Measurements from ENCODE around the gene NFATC1. TPM values are rescaled to one million over a fixed set of nuclear protein-coding genes. Genes with fewer than 3 reads are reported as not detected.

The NFATC1 gene
- total RNA-seq, 4 donors from 2014 or later: 14.0 to 22.4 (median 15.0) TPM

DNA sequence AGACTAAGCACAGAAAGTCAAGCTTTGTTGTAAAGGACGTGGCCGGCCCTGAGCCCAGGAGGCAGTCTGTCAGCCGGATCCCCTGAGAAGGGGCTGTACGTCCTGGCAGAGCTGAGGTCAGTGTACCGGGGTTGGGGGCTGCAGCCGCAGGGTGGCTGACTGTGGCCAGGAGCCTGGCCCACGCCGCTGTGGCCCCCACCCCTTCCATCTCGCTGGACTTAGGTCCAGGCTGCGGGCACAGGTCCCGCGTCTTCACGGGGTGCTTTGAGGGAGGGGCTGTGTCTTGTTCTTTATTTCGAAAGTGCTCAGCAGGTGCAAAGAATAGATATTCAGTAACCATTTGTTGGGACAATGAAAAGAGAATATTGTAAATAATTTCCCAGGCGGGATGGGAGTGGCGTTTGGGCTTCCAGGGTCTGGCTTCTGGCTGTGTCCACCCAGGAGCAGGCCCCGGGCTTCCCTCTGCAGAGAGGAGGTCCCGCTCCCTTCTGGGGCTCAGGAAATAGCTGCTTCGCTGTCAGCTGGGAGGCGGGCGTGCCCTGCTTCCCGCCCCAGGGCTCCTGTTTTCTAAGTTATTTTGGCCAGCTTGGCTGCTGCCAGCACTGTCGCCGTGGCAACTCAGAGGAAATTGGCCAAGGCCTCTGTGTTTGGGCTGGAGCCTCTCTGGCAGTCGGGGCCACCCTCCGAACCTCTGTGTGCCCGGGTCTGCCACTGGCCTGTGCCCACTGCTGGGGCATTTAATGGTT lies 7.4 kb downstream of the NFATC1 start:
- DNase-seq (ENCODE audit: low spot score in 2 of 2): peak; percentile 74 to 95
- 14 to 17% methylated on average over 25 to 27 of the region's 27 CpGs for WGBS, 2 donors
- no peak for TF ChIP-seq POLR2A (IDR thresholded peaks at IDR 0.05)
- TF ChIP-seq, protein P1, sequence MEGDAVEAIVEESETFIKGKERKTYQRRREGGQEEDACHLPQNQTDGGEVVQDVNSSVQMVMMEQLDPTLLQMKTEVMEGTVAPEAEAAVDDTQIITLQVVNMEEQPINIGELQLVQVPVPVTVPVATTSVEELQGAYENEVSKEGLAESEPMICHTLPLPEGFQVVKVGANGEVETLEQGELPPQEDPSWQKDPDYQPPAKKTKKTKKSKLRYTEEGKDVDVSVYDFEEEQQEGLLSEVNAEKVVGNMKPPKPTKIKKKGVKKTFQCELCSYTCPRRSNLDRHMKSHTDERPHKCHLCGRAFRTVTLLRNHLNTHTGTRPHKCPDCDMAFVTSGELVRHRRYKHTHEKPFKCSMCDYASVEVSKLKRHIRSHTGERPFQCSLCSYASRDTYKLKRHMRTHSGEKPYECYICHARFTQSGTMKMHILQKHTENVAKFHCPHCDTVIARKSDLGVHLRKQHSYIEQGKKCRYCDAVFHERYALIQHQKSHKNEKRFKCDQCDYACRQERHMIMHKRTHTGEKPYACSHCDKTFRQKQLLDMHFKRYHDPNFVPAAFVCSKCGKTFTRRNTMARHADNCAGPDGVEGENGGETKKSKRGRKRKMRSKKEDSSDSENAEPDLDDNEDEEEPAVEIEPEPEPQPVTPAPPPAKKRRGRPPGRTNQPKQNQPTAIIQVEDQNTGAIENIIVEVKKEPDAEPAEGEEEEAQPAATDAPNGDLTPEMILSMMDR (IDR thresholded peaks at IDR 0.05): no peak
- intact Hi-C loops (cut with DNase I; ENCODE audit: low total_unique reads): no loop called here
- no peak overlapping the region for H3K4me3 ChIP-seq (ENCODE audit: low read depth, poor library complexity, severe bottlenecking)

DNA sequence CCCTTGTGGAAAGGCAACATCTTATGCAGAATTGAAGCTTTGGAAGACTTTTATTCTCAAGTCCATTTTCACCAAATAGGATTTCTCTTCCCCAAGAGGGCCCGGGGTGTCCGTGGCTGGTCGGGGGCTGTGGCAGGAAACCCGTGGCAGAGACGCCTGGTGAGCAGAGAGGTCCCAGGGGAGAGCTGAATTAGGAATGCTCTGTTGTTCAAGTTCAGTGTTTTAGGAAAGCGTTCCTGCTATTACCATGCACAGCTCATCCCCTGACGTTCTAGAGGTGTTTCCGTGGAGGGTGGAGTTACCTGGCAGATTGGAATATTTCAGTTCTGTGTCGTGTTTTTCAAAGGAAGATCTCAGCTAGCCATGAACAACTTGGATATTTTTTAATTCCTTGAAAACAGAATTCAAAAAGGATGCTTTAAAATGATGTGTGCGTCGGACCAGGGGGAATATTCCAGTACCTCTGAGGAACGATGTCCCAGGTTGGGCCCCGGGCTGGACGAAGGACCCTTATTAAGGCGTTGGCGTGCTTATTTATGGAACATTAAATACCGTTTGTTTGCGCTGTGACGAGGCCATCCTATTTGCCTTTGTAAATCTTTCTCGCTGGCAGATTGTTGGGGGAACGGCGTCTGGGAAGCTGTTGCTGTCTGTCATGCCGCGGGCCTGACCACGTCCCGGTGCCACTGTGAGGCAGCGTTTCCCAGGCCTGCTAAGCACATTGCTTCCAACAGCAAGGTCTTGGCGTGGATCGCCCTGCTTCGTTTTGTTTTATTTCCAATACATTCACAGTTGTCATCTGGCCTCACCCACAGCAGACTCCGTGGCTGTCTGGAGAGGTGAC lies 8.2 kb downstream of the NFATC1 start:
- WGBS, 2 donors: 39 to 47% methylated on average over 31 of the region's 31 CpGs
- intact Hi-C loops (cut with DNase I; ENCODE audit: low total_unique reads): no loop called here
- TF ChIP-seq, protein P1 (IDR thresholded peaks at IDR 0.05): no peak
- TF ChIP-seq POLR2A (IDR thresholded peaks at IDR 0.05): no peak
- no peak overlapping the region for H3K4me3 ChIP-seq (ENCODE audit: low read depth, poor library complexity, severe bottlenecking)
- no peak for DNase-seq (ENCODE audit: low spot score in 2 of 2)

DNA sequence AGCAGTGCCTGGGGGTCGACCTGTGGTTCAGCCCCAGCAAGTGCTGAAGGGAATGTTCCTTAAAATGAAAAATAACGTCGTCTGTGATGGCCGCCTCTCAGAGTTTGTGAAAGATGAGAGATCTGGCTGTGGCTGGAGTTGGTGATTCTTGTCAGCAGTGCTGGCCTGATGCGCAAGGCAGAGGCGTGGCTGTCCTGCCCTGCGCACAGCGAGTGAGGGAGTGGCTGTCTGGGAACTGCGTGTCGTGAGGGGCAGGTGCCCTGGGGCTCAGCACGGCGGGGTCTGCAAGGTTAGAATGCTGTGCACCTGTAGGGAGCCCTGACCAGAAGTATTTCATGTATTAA lies 8.8 kb downstream of the NFATC1 start:
- no peak for TF ChIP-seq POLR2A (IDR thresholded peaks at IDR 0.05)
- TF ChIP-seq, protein P1 (IDR thresholded peaks at IDR 0.05): no peak
- DNase-seq (ENCODE audit: low spot score in 2 of 2): no peak
- intact Hi-C loops (cut with DNase I; ENCODE audit: low total_unique reads): no loop called here
- WGBS, 2 donors: 50 to 61% methylated on average over 12 of the region's 12 CpGs
- no peak overlapping the region for H3K4me3 ChIP-seq (ENCODE audit: low read depth, poor library complexity, severe bottlenecking)

DNA sequence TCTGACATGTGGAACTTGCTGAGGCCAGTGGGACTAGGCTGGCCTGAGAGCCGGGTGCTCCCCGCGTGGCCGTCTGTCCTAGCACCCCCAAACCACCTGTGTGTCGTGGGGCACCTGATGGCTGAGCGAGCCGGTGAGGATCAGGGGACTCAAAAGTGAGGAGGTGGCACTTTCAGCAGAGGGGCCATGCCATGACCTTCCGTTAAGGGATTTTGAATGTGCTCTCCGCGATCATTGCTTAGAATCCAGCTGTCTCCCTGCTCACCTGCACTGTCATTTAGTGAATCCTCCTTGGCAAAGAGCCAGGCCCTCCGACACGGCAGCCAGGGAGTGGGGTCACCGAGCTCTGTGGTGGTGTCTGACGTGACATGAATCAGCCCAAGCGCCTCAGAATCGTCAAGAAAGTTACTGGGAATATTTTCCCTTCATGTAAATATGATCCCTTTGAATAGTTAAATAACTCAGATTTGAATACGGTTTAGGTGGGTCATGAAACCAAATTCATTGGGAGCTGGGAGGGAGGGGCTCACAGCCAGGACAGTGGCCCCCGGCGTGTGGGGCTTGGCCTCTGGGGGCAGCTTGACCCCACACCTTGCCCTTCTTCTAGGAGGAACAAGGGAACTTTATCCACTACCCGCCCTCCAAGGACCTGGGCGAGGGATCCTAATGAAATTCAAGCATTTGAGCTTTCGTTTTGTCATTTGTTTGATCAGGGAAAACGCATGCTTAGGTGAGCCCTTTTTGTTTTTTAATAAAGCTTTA lies 9.5 kb downstream of the NFATC1 start:
- intact Hi-C loops (cut with DNase I; ENCODE audit: low total_unique reads): no loop called here
- DNase-seq (ENCODE audit: low spot score in 2 of 2): no peak
- TF ChIP-seq, protein P1 (IDR thresholded peaks at IDR 0.05): no peak
- no peak for TF ChIP-seq POLR2A (IDR thresholded peaks at IDR 0.05)
- no peak overlapping the region for H3K4me3 ChIP-seq (ENCODE audit: low read depth, poor library complexity, severe bottlenecking)
- WGBS, 2 donors: 74 to 76% methylated on average over 23 of the region's 23 CpGs

DNA sequence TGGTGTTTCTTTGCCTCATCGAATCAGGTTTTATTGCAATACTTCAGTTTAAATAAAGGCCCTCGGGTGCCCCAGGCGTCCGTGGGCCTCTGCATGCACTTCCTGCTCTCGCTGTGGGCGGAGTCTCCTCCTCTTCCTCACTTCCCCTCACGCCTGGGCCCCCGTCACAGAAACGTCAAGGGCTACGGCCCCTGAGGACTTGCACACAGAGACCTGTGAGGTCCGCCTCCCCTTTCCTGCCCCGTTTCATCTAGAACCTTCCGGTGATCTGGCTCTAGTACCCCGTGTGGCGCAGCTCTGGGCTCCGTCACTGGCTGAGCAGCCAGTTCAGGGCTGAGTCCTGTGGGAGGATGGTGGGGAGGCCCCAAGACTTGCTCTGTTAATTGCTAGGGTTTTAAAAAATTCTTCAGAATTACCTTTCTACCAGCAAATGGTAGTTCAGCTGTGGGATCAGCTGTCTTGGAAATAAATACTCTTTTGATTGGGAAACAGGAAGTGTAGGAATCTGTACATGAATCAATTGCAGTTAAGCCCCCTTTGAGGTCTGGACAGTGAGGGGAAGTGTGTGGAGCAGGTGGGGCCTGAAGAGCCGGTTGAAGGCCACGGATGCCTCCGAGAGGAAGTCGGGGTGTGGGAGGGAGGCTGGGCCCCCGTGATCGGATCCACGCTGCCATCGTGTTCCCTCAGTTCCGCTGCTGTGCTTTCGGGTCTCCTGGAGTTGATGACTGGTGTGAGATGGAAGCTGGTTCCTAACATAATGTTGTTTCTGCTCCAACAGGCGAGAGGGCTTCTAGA lies 10.2 kb downstream of the NFATC1 start:
- WGBS, 2 donors: 65 to 75% methylated on average over 27 of the region's 27 CpGs
- intact Hi-C loops (cut with DNase I; ENCODE audit: low total_unique reads): no loop called here
- peak in 1 of 2 donors; percentile 94 for DNase-seq (ENCODE audit: low spot score in 2 of 2)
- no peak overlapping the region for H3K4me3 ChIP-seq (ENCODE audit: low read depth, poor library complexity, severe bottlenecking)
- TF ChIP-seq POLR2A (IDR thresholded peaks at IDR 0.05): no peak
- TF ChIP-seq, protein P1 (IDR thresholded peaks at IDR 0.05): no peak
